ENCODE results near the gene LMX1B.
A peak's percentile ranks its signal among the peaks of the same experiment; 100 is the strongest.
"Not testable (repeated sequence)": the region's sequence is repeated elsewhere in the genome, so short reads cannot be mapped to it uniquely, and the experiment has no call there.

The LMX1B gene

DNA sequence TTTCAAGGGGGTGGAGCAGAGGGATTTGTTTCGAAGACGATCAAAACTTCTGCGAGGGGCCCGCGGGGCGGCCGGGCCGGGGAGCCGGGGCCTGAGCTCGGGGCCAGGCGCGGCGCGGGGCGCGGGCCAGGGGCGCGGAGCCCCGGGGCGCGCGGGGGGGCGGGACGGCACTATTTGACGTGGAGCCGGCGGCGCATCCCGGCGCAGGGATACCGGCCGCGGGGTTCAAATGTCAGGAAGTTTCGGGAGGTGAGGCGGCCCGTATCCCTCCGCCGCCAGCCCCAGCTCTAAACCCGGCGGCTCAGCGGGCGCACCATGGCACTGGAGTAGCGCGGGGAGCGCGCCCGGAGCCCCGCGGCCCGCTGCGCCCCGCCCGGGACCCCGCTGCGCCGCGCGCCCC lies at the start of gene LMX1B:
Gene LMX1B (plus strand): TSS at position 278 of the 400 bp plus-strand sequence. CDS start 522 bp downstream, outside the sequence.
- no peak within 1 kb of the TSS for H3K4me3 ChIP-seq (ENCODE audit: low read depth, low read length)
- TF ChIP-seq, protein P1, sequence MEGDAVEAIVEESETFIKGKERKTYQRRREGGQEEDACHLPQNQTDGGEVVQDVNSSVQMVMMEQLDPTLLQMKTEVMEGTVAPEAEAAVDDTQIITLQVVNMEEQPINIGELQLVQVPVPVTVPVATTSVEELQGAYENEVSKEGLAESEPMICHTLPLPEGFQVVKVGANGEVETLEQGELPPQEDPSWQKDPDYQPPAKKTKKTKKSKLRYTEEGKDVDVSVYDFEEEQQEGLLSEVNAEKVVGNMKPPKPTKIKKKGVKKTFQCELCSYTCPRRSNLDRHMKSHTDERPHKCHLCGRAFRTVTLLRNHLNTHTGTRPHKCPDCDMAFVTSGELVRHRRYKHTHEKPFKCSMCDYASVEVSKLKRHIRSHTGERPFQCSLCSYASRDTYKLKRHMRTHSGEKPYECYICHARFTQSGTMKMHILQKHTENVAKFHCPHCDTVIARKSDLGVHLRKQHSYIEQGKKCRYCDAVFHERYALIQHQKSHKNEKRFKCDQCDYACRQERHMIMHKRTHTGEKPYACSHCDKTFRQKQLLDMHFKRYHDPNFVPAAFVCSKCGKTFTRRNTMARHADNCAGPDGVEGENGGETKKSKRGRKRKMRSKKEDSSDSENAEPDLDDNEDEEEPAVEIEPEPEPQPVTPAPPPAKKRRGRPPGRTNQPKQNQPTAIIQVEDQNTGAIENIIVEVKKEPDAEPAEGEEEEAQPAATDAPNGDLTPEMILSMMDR (IDR thresholded peaks at IDR 0.05; ENCODE audit: borderline replicate concordance, insufficient read depth, low read depth, low read length), result no peak

DNA sequence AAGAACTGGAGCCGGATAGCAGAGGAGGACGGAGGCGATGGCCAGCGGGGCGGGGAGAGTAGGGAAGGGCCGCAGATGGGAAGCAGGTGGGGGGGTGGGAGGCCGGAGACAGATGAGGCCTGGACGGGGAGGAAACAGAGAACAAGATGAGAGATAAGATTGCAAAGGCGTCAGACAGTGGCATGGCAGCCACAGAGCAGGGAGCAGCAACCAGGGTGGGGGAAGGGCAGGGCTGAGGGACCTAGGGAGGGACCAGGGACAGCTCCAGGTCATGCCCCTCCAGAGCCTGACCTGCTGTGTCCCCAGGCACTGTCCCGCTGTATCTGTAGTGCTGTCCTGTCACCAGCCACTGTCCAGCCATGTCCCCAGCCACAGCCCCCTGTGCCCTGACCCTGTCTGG lies 49.6 kb upstream of the LMX1B start:
- TF ChIP-seq, protein P1 (IDR thresholded peaks at IDR 0.05; ENCODE audit: borderline replicate concordance, insufficient read depth, low read depth, low read length), result no peak
- H3K4me3 ChIP-seq (ENCODE audit: low read depth, low read length), result no peak overlapping the region

DNA sequence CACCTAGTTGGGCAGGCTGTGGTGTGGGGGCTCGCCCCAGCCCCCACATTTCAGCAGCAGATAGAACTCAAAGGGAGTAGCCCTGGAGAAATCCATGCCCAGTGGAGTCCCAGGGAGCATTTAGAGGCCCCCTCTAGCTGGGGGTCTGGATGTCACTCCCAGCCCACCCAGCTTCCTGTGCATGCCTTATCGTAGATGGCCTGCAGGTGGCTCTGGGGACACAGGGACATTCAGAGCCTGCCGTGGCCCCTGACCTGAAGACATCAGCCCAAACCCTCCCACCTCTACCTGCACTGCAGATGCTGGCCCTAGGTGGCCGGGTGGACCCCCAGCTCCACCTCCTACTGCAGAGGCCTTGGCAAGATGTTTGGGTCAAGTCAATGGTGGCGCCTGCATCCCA lies 49.0 kb upstream of the LMX1B start:
- H3K4me3 ChIP-seq (ENCODE audit: low read depth, low read length), result no peak overlapping the region
- TF ChIP-seq, protein P1 (IDR thresholded peaks at IDR 0.05; ENCODE audit: borderline replicate concordance, insufficient read depth, low read depth, low read length), result peak; percentile 34; the same call in 1 of the 2 replicates

DNA sequence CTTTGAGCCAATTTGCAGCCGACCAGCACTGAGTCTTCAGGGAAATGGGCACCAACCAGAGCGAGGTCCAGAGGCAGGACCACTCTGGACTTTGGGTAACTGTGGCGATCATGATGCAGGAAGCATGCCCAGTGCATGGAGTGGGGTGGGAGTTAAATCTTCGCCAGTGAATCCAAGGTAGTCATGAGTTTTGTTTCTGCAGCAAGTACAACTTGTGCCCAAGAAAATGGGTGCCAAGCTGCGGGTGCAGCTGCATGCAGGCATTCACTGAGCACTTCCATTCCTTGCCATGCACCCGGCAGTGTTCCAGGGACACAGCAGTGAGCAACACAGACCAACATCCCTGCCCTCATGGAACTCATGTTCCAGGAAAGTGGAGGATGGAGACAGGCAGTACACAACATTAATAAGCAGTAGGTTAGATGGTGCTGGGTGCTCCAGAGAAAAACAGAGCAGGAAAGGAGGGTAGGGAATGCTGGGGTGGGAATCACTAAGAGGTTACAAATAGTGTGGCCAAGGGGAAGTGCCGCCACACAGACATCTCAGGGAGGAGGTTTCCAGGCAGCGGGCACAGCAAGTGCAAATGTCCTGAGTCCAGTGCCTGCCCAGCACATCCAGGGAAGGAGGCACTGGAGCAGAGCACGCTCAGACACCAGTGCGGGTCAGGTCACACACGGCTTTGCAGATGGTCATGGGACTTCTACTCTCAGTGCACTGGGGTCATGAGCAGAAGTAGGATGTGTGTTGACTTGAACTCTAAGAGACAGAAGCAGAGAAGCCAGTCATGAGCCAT lies 48.2 kb upstream of the LMX1B start:
- H3K4me3 ChIP-seq (ENCODE audit: low read depth, low read length), result no peak overlapping the region
- TF ChIP-seq, protein P1 (IDR thresholded peaks at IDR 0.05; ENCODE audit: borderline replicate concordance, insufficient read depth, low read depth, low read length), result no peak

DNA sequence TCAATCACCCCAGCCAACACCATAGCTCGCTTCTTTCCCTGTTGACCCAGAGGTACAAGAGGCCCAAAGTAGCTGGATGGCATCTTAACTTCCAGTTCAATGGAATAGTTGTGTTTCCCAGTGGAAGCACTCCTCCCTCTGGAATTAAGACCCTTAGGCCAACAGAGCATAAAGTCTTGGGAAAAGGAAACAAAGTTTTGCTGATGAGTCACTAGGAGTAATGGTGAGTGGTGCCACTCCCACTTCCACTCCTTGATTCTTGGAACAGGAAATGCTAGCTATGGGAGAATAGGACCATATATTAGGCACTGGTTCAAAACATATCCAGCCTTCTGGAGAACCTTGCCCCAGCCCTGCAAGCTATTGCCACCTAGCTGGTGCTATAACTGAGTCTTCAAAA lies 44.7 kb upstream of the LMX1B start:
- TF ChIP-seq, protein P1 (IDR thresholded peaks at IDR 0.05; ENCODE audit: borderline replicate concordance, insufficient read depth, low read depth, low read length), result no peak

DNA sequence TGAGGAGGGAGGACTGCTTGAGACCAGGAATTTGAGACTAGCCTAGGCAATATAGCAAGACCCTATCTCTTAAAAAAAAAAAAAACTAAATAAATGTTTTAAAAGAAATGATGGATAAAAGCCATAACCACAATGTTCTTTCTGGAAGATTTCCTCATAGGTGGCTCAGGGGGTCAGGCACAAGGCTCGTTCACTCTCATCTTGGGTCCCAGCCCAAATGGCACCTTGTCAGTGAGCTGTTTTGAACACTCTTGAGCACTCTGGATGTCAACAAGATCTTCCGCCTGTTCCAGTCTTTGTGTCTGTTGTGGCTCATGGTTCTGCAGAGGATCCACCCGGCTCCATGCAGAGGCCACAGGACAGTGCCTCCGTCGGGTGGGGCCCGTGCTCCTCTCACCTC lies 35.7 kb upstream of the LMX1B start:
- TF ChIP-seq, protein P1 (IDR thresholded peaks at IDR 0.05; ENCODE audit: borderline replicate concordance, insufficient read depth, low read depth, low read length), result no peak
- H3K4me3 ChIP-seq (ENCODE audit: low read depth, low read length), result no peak overlapping the region

More for the DNA sequence above, 44.7 kb upstream of the LMX1B start:
- no peak overlapping the region for H3K4me3 ChIP-seq (ENCODE audit: low read depth, low read length)

DNA sequence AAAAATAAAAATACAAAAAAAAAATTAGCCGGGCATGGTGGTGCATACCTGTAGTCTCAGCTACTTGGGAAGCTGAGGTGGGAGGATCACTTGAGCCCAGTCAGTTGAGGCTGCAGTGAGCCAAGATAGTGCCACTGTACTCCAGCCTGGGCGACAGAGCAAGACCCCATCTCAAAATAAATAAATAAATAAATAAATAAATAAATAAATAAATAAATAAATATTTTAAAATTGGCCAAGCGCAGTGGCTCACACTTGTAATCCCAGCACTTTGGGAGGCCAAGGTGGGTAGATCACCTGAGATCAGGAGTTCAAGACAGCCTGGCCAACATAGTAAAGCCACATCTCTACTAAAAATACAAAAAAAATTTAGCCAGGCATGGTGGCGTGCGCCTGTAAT lies 33.4 kb upstream of the LMX1B start:
- H3K4me3 ChIP-seq (ENCODE audit: low read depth, low read length), result not testable (repeated sequence)

Measured in GM12875 (cell line).